NCI-H1694 (cell line): Measurements from ENCODE around the gene GID8.

ENCODE experiments used
- DNase-seq: peaks from one replicate; lab custom pipeline; 2025; lab: John Stamatoyannopoulos, UW

The GID8 gene

GRCh38 chr20:62986257-62986800 lies 48.4 kb downstream of the GID8 start:
- no peak for DNase-seq

- no peak for DNase-seq
Observed at GRCh38 chr20:62987114-62987513, 49.2 kb downstream of the GID8 start.

GRCh38 chr20:62989201-62989601 lies 51.3 kb downstream of the GID8 start:
- DNase-seq, result no peak

GRCh38 chr20:62990306-62990825 lies 52.4 kb downstream of the GID8 start:
- no peak for DNase-seq

GRCh38 chr20:62991196-62991807 lies 53.4 kb downstream of the GID8 start:
- DNase-seq, result no peak

GRCh38 chr20:62991863-62992262 lies 53.9 kb downstream of the GID8 start:
- DNase-seq, result no peak

GRCh38 chr20:62993856-62994494 lies 56.0 kb downstream of the GID8 start:
- DNase-seq, result no peak

GRCh38 chr20:62994869-62995281 lies 56.9 kb downstream of the GID8 start:
- DNase-seq, result no peak

- DNase-seq, result no peak
Observed at GRCh38 chr20:62995481-62995880, 57.5 kb downstream of the GID8 start.

GRCh38 chr20:62995898-62996595 lies 58.1 kb downstream of the GID8 start:
- DNase-seq, result no peak

GRCh38 chr20:62996596-62996982 lies 58.6 kb downstream of the GID8 start:
- DNase-seq, result no peak

- DNase-seq, result no peak
Observed at GRCh38 chr20:62997417-62998035, 59.6 kb downstream of the GID8 start.
